HepG2 (cell line): Measurements from ENCODE around the gene CEP128. TPM values are rescaled to one million over a fixed set of nuclear protein-coding genes. Genes with fewer than 3 reads are reported as not detected.

Experiments
- ATAC-seq: fragments of 200-7000 bp; cut with Tn5 transposase; 3 replicates; pipeline ENCODE4 v1.9.1; 2020; ENCODE audit warnings: mild to moderate bottlenecking, moderate library complexity
- BruUV-seq: library from RNA; stranded (reverse); fragments of 400-500 nt; replicated peaks from 2 replicates; lab custom pipeline; 2021; lab: Mats Ljungman, UMichigan
- CTCF ChIA-PET: fragments of 300-600 bp; formaldehyde crosslinking; extraction: SDS; loops from one replicate; lab custom pipeline; 2021; ENCODE audit warnings: low total read pairs, inconsistent platforms, low intra/inter-chr PET ratio; lab: Yijun Ruan, JAX
- POLR2A ChIA-PET: fragments of 350-600 bp; sonication (Branson Sonifier 250); formaldehyde crosslinking; loops from one replicate; lab custom pipeline; 2020; ENCODE audit warnings: antibody characterized with exemption, inconsistent platforms; lab: Yijun Ruan, JAX
- DNase-seq: peaks from one replicate; pipeline ENCODE4 v3.0.0-alpha.2; 2015; ENCODE audit warnings: low spot score
- FAIRE-seq: peaks from 3 replicates; lab custom pipeline; 2011; peaks lifted over from hg19 to GRCh38; lab: Jason Lieb, UNC
- H2AFZ ChIP-seq: one replicate; pipeline ENCODE4 v1.6.1; 2011; ENCODE audit warnings: low read length, inconsistent platforms
- H3K27ac ChIP-seq: fragments of 300-600 bp; 3 replicates; pipeline ENCODE4 v1.8.0; 2011; ENCODE audit warnings: mixed run types, mild to moderate bottlenecking, mixed read lengths, low read length, inconsistent platforms; ENCODE audit not compliant: insufficient read depth; ENCODE audit errors: extremely low read length
- H3K27me3 ChIP-seq, 2 experiments: fragments of 200-600 bp in 1 of 2; 2 replicates in 1 of 2; 3 replicates in 1 of 2; pipeline versions ENCODE4 v1.6.0 to v1.8.0; 2011; ENCODE audit warnings: low read length in 2 of 2, mild to moderate bottlenecking in 2 of 2, moderate library complexity in 2 of 2, inconsistent platforms in 1 of 2; ENCODE audit not compliant: insufficient read depth in 2 of 2, control insufficient read depth in 1 of 2
- H3K36me3 ChIP-seq, 2 experiments: fragments of 200-600 bp in 1 of 2; replicated peaks in 1 of 2; 2 replicates in 1 of 2; 3 replicates in 1 of 2; pipeline versions ENCODE4 v1.5.1 to v1.8.0; 2011; ENCODE audit warnings: low read length in 2 of 2, inconsistent platforms in 1 of 2; ENCODE audit not compliant: insufficient read depth in 2 of 2, control insufficient read depth in 1 of 2
- H3K4me1 ChIP-seq: 2 replicates; pipeline ENCODE4 v1.5.1; 2012; ENCODE audit warnings: low read length, inconsistent platforms; ENCODE audit not compliant: insufficient read depth
- H3K4me2 ChIP-seq: 2 replicates; pipeline ENCODE4 v1.6.0; 2011; ENCODE audit warnings: low read depth, low read length, inconsistent platforms
- H3K4me3 ChIP-seq, 3 experiments: fragments of 200-600 bp in 1 of 3; sonication (generic), shearing (Covaris generic) in 1 of 3; replicated peaks in 1 of 3; 2 replicates each; pipeline ENCODE4 v1.5.1; 2011 to 2016; ENCODE audit warnings: low read length in 3 of 3, inconsistent platforms in 2 of 3, low read depth in 2 of 3, mild to moderate bottlenecking in 2 of 3, control low read depth in 1 of 3, mixed read lengths in 1 of 3; ENCODE audit not compliant: insufficient read depth in 1 of 3
- H3K79me2 ChIP-seq: one replicate; pipeline ENCODE4 v1.6.1; 2011; ENCODE audit warnings: low read length, inconsistent platforms; ENCODE audit not compliant: insufficient read depth
- H3K9ac ChIP-seq: 2 replicates; pipeline ENCODE4 v1.6.0; 2011; ENCODE audit warnings: mild to moderate bottlenecking, low read depth, low read length, inconsistent platforms; ENCODE audit not compliant: insufficient read depth
- H3K9me3 ChIP-seq: 2 replicates; pipeline ENCODE4 v1.5.1; 2012; ENCODE audit warnings: mild to moderate bottlenecking, low read length
- H4K20me1 ChIP-seq: 2 replicates; pipeline ENCODE4 v1.6.0; 2011; ENCODE audit warnings: inconsistent platforms, mild to moderate bottlenecking, low read length, moderate library complexity; ENCODE audit not compliant: insufficient read depth
- DNMT1 ChIP-seq: sonication (generic); formaldehyde crosslinking; IDR thresholded peaks from 2 replicates; pipeline ENCODE4 v1.5.1; 2020; ENCODE audit warnings: mild to moderate bottlenecking, missing genetic modification reagents
- HNF1A ChIP-seq, 2 experiments: sonication (generic) in 1 of 2; formaldehyde crosslinking in 1 of 2; IDR thresholded peaks; 2 replicates each; pipeline versions ENCODE4 v1.4.0 to v1.6.1; 2016 to 2020; ENCODE audit warnings: borderline replicate concordance in 1 of 2, low read depth in 1 of 2, mild to moderate bottlenecking in 1 of 2, missing genetic modification reagents in 1 of 2
- MEF2D ChIP-seq: sonication (generic); formaldehyde crosslinking; IDR thresholded peaks from 2 replicates; pipeline ENCODE4 v1.5.1; 2020; ENCODE audit warnings: mild to moderate bottlenecking, missing genetic modification reagents
- MXD1 ChIP-seq: sonication (generic); formaldehyde crosslinking; IDR thresholded peaks from 2 replicates; pipeline ENCODE4 v1.4.0; 2020; ENCODE audit warnings: mild to moderate bottlenecking, missing genetic modification reagents
- PRDM10 ChIP-seq: sonication (generic); formaldehyde crosslinking; IDR thresholded peaks from 2 replicates; pipeline ENCODE4 v1.4.0; 2020; ENCODE audit warnings: low read depth, missing genetic modification reagents
- RFX1 ChIP-seq: fragments of 450-650 bp; IDR thresholded peaks from 2 replicates; pipeline ENCODE4 v1.6.1; 2017
- SKI ChIP-seq: fragments of 450-650 bp; IDR thresholded peaks from one replicate; pipeline ENCODE4 v1.6.1; 2018; ENCODE audit warnings: mild to moderate bottlenecking; ENCODE audit not compliant: partially characterized antibody
- ZBTB39 ChIP-seq: sonication (generic); formaldehyde crosslinking; IDR thresholded peaks from 2 replicates; pipeline ENCODE4 v1.5.0; 2020; ENCODE audit warnings: missing genetic modification reagents
- ZNF121 ChIP-seq: sonication (generic); formaldehyde crosslinking; IDR thresholded peaks from 2 replicates; pipeline ENCODE4 v1.5.0; 2020; ENCODE audit warnings: mild to moderate bottlenecking, missing genetic modification reagents
- ZNF644 ChIP-seq: IDR thresholded peaks from 2 replicates; pipeline ENCODE4 v1.6.1; 2016; ENCODE audit warnings: low read depth
- ZSCAN21 ChIP-seq: sonication (generic); formaldehyde crosslinking; IDR thresholded peaks from 2 replicates; pipeline ENCODE4 v1.8.0; 2022; ENCODE audit warnings: mild to moderate bottlenecking, missing genetic modification reagents, moderate library complexity, borderline replicate concordance
- WGBS: methylation state at CpG from one replicate; pipeline ENCODE4 v1.1.6; 2017; ENCODE audit warnings: low lambda C conversion rate; 5-methylcytosine and 5-hydroxymethylcytosine counted together
- in situ Hi-C: cut with HindIII; loops from 2 replicates; pipeline ENCODE4 v1.10.0; 2017; ENCODE audit warnings: low pct_unique_long_range_greater_than_20kb; ENCODE audit not compliant: extremely low pct_ligation_motif_present
- intact Hi-C: fragments of 100-400 bp; cut with micrococcal nuclease; formaldehyde crosslinking; loops from one replicate; pipeline ENCODE4 v1.10.0; 2022; ENCODE audit not compliant: unreplicated experiment
- polyA plus RNA-seq, 8 experiments: library from polyadenylated mRNA; depleted of rRNA in 3 of 8; stranded (reverse) in 7 of 8; unstranded in 1 of 8; fragments of >200 nt; fragmentation: Illumina TruSeq in 4 of 8; extraction: Trizol in 4 of 8; gene quantifications; 2 replicates each; pipeline versions ENCODE4 v1.2.1 to v1.2.3, GENCODE V29; 2011 to 2016; ENCODE audit warnings: low read depth in 4 of 8, missing spikeins in 1 of 8, mixed read lengths in 1 of 8; ENCODE audit not compliant: insufficient read depth in 1 of 8
- total RNA-seq, 5 experiments: library from RNA; depleted of rRNA; stranded (reverse); fragments of >200 nt; fragmentation: Illumina TruSeq; extraction: Trizol; gene quantifications; 2 replicates each; pipeline ENCODE4 v1.2.3, GENCODE V29; 2016; ENCODE audit warnings: low read depth in 1 of 5

CEP128 gene
- total and polyA plus RNA-seq, 2 of the 13 experiments (the other 11 are each of a cell fraction or from before 2014, with no cell fraction given) = 1.3 to 7.5 TPM

- TF ChIP-seq ZBTB39 (no peak), RFX1 (no peak), PRDM10 (no peak)
These were observed 392.4 kb downstream of the CEP128 start (continued) for GRCh38 chr14:80549141-80549540.

- no peaks in the 10 kb centered on the region for H4K20me1 ChIP-seq
- ATAC-seq (no peak), FAIRE-seq (no peak), DNase-seq (no peak)
- no TSS peak for BruUV-seq
- H3K27me3 ChIP-seq = no peaks in the 10 kb centered on the region
- in situ Hi-C loops = no loop called here
- H3K4me2 ChIP-seq = no peak overlapping the region
- H2AFZ ChIP-seq = no peak overlapping the region
- H3K9ac ChIP-seq = no peak overlapping the region
- no peaks in the 10 kb centered on the region for H3K79me2 ChIP-seq
- H3K4me1 ChIP-seq = no peaks in the 10 kb centered on the region
- no peaks in the 10 kb centered on the region for H3K9me3 ChIP-seq
- no peaks in the 10 kb centered on the region for H3K36me3 ChIP-seq
- ChIA-PET CTCF (no interaction called here), POLR2A (no interaction called here)
- intact Hi-C loops = no loop called here
- WGBS = 32% methylated on average over 4 of the region's 4 CpGs
- H3K27ac ChIP-seq = no peak overlapping the region
- H3K4me3 ChIP-seq = no peak overlapping the region
- no peak for TF ChIP-seq ZNF644 (CRISPR knock-in tag)
- TF ChIP-seq DNMT1 (CRISPR knock-in tag) = no peak
- TF ChIP-seq ZSCAN21 = no peak
- no peak for TF ChIP-seq HNF1A (IDR thresholded peaks at IDR 0.05; ENCODE audit: low read depth)
- TF ChIP-seq HNF1A (CRISPR knock-in tag; IDR thresholded peaks at IDR 0.05; ENCODE audit: borderline replicate concordance) = no peak
- no peak for TF ChIP-seq ZNF121 (CRISPR knock-in tag)
- TF ChIP-seq MEF2D (CRISPR knock-in tag) = no peak
- no peak for TF ChIP-seq SKI
- TF ChIP-seq MXD1 = no peak
These were observed 395.3 kb downstream of the CEP128 start for GRCh38 chr14:80545935-80546854.
